ENCODE data around the gene HNMT. TPM values are rescaled to one million over a fixed set of nuclear protein-coding genes. Genes with fewer than 3 reads are reported as not detected.
"Not testable (repeated sequence)": the region's sequence is repeated elsewhere in the genome, so short reads cannot be mapped to it uniquely, and the experiment has no call there.

HNMT gene
- polyA plus RNA-seq, 1 of the 3 experiments (the other 2 are of a cell fraction): 1.8 TPM

DNA sequence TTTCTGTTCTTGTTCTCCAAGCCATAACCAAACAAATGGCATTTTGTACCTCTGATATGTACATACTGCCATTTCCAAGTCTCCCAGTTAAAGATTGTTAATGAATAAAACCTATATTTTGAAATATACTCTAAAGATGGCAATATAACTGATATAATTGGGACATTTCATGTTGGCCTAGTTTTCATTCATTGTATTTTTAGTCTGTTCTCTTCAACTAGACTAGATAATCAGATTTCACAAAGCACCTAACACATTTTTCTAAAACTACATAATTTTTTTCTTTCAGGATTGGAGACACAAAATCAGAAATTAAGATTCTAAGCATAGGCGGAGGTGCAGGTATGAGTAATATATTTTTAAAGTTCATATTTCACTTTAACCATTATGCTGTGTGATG lies 5.6 kb downstream of the HNMT start:
- 0 out of 2 replicates have a peak, but pooled peaks cover 3% of the 10 kb centered on the region for H4K20me1 ChIP-seq (ENCODE audit: insufficient read depth)
- 89% methylated on average over 1 of the region's 1 CpG for WGBS (ENCODE audit: low lambda C conversion rate)

DNA sequence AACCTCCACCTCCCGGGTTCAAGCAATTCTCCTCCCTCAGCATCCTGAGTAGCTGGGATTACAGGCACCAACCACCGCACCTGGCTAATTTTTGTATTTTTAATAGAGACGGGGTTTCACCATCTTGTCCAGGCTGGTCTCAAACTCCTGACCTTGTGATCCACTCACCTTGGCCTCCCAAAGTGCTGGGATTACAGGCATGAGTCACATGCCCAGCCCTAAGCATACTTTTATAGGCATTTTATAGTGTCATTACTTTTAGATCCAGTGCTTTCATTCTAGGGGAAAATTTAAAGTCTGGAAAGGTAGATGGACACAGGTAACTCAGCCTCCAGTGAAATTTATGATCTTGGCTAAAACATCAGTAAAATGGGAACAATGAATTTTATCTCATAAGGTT lies 7.0 kb downstream of the HNMT start:
- DNase-seq; H3K79me2 ChIP-seq (ENCODE audit: insufficient read depth); CTCF ChIA-PET; H3K4me2 ChIP-seq; H3K27ac ChIP-seq (ENCODE audit: low read depth in 2 of 2, low read length in 1 of 2); H3K27me3 ChIP-seq (ENCODE audit: insufficient read depth); H3K4me1 ChIP-seq (ENCODE audit: control insufficient read depth in 1 of 2, insufficient read depth in 2 of 2, low read depth in 1 of 2, low read length in 1 of 2); H3K4me3 ChIP-seq (ENCODE audit: low read depth in 2 of 2, low read length in 1 of 2); H3K9me3 ChIP-seq; H2AFZ ChIP-seq (ENCODE audit: low read depth); H3K9me2 ChIP-seq; H3K9ac ChIP-seq; POLR2A ChIA-PET; H4K20me1 ChIP-seq (ENCODE audit: insufficient read depth); H3K36me3 ChIP-seq (replicated peaks in 1 of 2; ENCODE audit: control insufficient read depth in 1 of 2, insufficient read depth in 2 of 2, low read length in 1 of 2): not testable (repeated sequence)
- peaks cover 17% of the 10 kb centered on the region for H3F3A ChIP-seq (replicated peaks; ENCODE audit: insufficient read depth)
- 90% methylated on average over 3 of the region's 3 CpGs for WGBS (ENCODE audit: low lambda C conversion rate)

More for the DNA sequence above, 5.6 kb downstream of the HNMT start:
- Histone ChIP-seq H3F3A (replicated peaks; ENCODE audit: insufficient read depth) (peaks cover 17% of the 10 kb centered on the region), H3K36me3 (replicated peaks in 1 of 2; ENCODE audit: control insufficient read depth in 1 of 2, insufficient read depth in 2 of 2, low read length in 1 of 2) (no peaks in the 10 kb centered on the region), H3K9me3 (no peaks in the 10 kb centered on the region), H3K4me1 (ENCODE audit: control insufficient read depth in 1 of 2, insufficient read depth in 2 of 2, low read depth in 1 of 2, low read length in 1 of 2) (peaks cover 10% of the 10 kb centered on the region in 2 experiments; a peak in 2 of 4 replicates), H2AFZ (ENCODE audit: low read depth) (no peak overlapping the region), H3K9ac (no peak overlapping the region), H3K4me3 (ENCODE audit: low read depth in 2 of 2, low read length in 1 of 2) (no peak overlapping the region), H3K27me3 (ENCODE audit: insufficient read depth) (no peaks in the 10 kb centered on the region), H3K27ac (ENCODE audit: low read depth in 2 of 2, low read length in 1 of 2) (peak overlapping the region; percentile 58 to 66; a peak in 2 of 4 replicates), H3K4me2 (no peak overlapping the region; the same call in 1 of the 2 replicates), H3K79me2 (ENCODE audit: insufficient read depth) (no peaks in the 10 kb centered on the region), H3K9me2 (no peaks in the 10 kb centered on the region)
- TF ChIP-seq, protein P1, sequence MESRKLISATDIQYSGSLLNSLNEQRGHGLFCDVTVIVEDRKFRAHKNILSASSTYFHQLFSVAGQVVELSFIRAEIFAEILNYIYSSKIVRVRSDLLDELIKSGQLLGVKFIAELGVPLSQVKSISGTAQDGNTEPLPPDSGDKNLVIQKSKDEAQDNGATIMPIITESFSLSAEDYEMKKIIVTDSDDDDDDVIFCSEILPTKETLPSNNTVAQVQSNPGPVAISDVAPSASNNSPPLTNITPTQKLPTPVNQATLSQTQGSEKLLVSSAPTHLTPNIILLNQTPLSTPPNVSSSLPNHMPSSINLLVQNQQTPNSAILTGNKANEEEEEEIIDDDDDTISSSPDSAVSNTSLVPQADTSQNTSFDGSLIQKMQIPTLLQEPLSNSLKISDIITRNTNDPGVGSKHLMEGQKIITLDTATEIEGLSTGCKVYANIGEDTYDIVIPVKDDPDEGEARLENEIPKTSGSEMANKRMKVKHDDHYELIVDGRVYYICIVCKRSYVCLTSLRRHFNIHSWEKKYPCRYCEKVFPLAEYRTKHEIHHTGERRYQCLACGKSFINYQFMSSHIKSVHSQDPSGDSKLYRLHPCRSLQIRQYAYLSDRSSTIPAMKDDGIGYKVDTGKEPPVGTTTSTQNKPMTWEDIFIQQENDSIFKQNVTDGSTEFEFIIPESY (IDR thresholded peaks at IDR 0.05; ENCODE audit: borderline replicate concordance, low read depth): no peak
- no peak for TF ChIP-seq FOXJ3 (CRISPR knock-in tag; IDR thresholded peaks at IDR 0.05)
- TF ChIP-seq PBX3 (IDR thresholded peaks at IDR 0.05): no peak
- CTCF ChIA-PET: no interaction called here
- no peak for DNase-seq
- POLR2A ChIA-PET: no interaction called here

GRCh38 chr2:137973280-137973679 lies 9.0 kb downstream of the HNMT start:
- no peak for DNase-seq
- no peaks in the 10 kb centered on the region for H3K9me2 ChIP-seq
- H3K27me3 ChIP-seq (ENCODE audit: insufficient read depth): no peaks in the 10 kb centered on the region
- 0 out of 2 replicates have a peak, but pooled peaks cover 3% of the 10 kb centered on the region for H4K20me1 ChIP-seq (ENCODE audit: insufficient read depth)
- H2AFZ ChIP-seq (ENCODE audit: low read depth): no peak overlapping the region
- H3K4me1 ChIP-seq (ENCODE audit: control insufficient read depth in 1 of 2, insufficient read depth in 2 of 2, low read depth in 1 of 2, low read length in 1 of 2): peaks cover 0 to 6% of the 10 kb centered on the region in 2 experiments; a peak in 3 of 4 replicates
- no peak overlapping the region for H3K4me3 ChIP-seq (ENCODE audit: low read depth in 2 of 2, low read length in 1 of 2)
- no peaks in the 10 kb centered on the region for H3K36me3 ChIP-seq (replicated peaks in 1 of 2; ENCODE audit: control insufficient read depth in 1 of 2, insufficient read depth in 2 of 2, low read length in 1 of 2)
- no peak overlapping the region for H3K4me2 ChIP-seq
- POLR2A ChIA-PET: interaction anchor here (0.7 kb wide), 1 partner anchor 62 kb away, joined by 3 read pairs; no protein-coding TSS in a partner anchor
- no peaks in the 10 kb centered on the region; the same call in 1 of the 2 replicates for H3K9me3 ChIP-seq
- CTCF ChIA-PET: interaction anchor here (1.0 kb wide), 1 partner anchor 401 kb away, joined by 3 read pairs; no protein-coding TSS in a partner anchor
- H3K79me2 ChIP-seq (ENCODE audit: insufficient read depth): no peaks in the 10 kb centered on the region
- peaks cover 17% of the 10 kb centered on the region for H3F3A ChIP-seq (replicated peaks; ENCODE audit: insufficient read depth)
- H3K27ac ChIP-seq (ENCODE audit: low read depth in 2 of 2, low read length in 1 of 2): no peak overlapping the region
- no peak overlapping the region for H3K9ac ChIP-seq
- TF ChIP-seq SIN3A (IDR thresholded peaks at IDR 0.05; ENCODE audit: borderline replicate concordance, low read depth, low read length) (no peak), RFX5 (IDR thresholded peaks at IDR 0.05; ENCODE audit: low read length) (no peak), EZH2phosphoT487 (IDR thresholded peaks at IDR 0.05; ENCODE audit: borderline replicate concordance, low read depth) (no peak), RAD21 (IDR thresholded peaks at IDR 0.05; ENCODE audit: low read length) (no peak), RCOR1 (IDR thresholded peaks at IDR 0.05; ENCODE audit: low read length) (no peak), TEAD4 (IDR thresholded peaks at IDR 0.05; ENCODE audit: borderline replicate concordance, insufficient read depth) (no peak), FOSL2 (IDR thresholded peaks at IDR 0.05; ENCODE audit: borderline replicate concordance, low read depth) (no peak), MXI1 (IDR thresholded peaks at IDR 0.05; ENCODE audit: low read depth, low read length) (no peak)
- TF ChIP-seq, protein P2, sequence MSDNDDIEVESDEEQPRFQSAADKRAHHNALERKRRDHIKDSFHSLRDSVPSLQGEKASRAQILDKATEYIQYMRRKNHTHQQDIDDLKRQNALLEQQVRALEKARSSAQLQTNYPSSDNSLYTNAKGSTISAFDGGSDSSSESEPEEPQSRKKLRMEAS (IDR thresholded peaks at IDR 0.05; ENCODE audit: low read depth): no peak
- TF ChIP-seq, protein P3, sequence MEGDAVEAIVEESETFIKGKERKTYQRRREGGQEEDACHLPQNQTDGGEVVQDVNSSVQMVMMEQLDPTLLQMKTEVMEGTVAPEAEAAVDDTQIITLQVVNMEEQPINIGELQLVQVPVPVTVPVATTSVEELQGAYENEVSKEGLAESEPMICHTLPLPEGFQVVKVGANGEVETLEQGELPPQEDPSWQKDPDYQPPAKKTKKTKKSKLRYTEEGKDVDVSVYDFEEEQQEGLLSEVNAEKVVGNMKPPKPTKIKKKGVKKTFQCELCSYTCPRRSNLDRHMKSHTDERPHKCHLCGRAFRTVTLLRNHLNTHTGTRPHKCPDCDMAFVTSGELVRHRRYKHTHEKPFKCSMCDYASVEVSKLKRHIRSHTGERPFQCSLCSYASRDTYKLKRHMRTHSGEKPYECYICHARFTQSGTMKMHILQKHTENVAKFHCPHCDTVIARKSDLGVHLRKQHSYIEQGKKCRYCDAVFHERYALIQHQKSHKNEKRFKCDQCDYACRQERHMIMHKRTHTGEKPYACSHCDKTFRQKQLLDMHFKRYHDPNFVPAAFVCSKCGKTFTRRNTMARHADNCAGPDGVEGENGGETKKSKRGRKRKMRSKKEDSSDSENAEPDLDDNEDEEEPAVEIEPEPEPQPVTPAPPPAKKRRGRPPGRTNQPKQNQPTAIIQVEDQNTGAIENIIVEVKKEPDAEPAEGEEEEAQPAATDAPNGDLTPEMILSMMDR (IDR thresholded peaks at IDR 0.05): no peak
- TF ChIP-seq, protein P4, sequence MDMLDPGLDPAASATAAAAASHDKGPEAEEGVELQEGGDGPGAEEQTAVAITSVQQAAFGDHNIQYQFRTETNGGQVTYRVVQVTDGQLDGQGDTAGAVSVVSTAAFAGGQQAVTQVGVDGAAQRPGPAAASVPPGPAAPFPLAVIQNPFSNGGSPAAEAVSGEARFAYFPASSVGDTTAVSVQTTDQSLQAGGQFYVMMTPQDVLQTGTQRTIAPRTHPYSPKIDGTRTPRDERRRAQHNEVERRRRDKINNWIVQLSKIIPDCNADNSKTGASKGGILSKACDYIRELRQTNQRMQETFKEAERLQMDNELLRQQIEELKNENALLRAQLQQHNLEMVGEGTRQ (IDR thresholded peaks at IDR 0.05; ENCODE audit: borderline replicate concordance, low read depth, low read length): no peak

Data from SK-N-SH (cell line).